ENCODE measurements around the gene TSR3.

DNA sequence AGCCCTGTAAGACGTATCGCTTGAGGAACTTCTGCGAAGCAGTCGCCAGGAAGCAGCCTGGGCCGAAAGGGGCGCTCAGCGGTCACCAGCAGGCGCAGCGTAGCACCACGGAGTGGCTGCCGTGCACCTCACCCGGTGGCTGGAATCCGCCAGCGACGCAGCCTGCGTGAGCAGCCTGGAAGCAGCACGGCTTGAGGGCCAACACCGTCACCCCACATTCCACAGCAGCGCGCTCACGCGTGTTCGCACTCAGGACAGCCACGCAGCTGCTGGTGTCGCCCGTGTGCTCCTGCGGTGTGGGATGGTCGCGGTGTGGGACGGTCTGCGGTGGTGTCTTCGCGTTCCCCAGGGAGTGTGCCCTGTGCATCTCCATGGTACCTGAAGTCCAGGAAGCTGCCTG lies 32.6 kb downstream of the TSR3 start:
- TF ChIP-seq, protein P1, sequence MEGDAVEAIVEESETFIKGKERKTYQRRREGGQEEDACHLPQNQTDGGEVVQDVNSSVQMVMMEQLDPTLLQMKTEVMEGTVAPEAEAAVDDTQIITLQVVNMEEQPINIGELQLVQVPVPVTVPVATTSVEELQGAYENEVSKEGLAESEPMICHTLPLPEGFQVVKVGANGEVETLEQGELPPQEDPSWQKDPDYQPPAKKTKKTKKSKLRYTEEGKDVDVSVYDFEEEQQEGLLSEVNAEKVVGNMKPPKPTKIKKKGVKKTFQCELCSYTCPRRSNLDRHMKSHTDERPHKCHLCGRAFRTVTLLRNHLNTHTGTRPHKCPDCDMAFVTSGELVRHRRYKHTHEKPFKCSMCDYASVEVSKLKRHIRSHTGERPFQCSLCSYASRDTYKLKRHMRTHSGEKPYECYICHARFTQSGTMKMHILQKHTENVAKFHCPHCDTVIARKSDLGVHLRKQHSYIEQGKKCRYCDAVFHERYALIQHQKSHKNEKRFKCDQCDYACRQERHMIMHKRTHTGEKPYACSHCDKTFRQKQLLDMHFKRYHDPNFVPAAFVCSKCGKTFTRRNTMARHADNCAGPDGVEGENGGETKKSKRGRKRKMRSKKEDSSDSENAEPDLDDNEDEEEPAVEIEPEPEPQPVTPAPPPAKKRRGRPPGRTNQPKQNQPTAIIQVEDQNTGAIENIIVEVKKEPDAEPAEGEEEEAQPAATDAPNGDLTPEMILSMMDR (IDR thresholded peaks at IDR 0.05): no peak
- TF ChIP-seq POLR2A (IDR thresholded peaks at IDR 0.05): no peak

Data from heart left ventricle (tissue), 13 donors.